HG02973 (cell line): ENCODE measurements around the gene SLC9A8.

Source experiments
- ATAC-seq: cut with Tn5 transposase; IDR thresholded peaks from one replicate; pipeline ENCODE4 v1.9.1; 2021; ENCODE audit warnings: moderate library complexity; ENCODE audit not compliant: unreplicated experiment

Gene SLC9A8

DNA sequence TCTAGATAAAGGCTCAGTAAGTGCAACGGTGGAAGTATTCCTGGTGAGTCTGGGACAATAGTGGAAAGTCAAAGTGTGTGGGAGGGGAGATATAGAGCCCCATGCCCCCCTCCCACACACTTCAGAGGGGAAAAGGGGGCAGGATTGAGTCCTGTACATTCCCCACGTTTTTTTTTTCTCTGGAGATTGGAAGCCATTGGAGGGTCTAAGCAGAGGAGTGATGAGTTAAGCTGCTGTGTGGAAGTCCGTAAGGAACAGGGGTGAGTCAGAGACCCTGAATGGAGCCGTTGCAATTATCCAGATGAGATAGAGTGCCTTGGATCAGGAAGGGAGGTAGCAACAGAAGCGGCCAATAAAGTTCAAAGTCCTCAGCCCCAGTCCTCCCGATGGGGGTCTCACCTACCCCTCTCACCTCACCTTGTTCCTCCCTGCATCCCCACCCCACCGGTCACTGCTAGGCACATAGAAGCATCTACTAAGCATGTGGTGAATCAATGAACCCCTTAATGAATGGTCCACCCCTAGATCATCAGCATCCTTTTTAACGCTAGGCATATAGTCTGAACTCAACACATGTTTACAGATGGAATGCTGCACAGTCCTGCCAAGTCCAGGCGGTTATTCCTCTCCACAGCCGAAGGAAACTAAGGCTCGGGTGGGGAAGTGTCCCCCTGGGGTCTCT is 662 bp upstream of the SLC9A8 start:
- ATAC-seq: no peak

DNA sequence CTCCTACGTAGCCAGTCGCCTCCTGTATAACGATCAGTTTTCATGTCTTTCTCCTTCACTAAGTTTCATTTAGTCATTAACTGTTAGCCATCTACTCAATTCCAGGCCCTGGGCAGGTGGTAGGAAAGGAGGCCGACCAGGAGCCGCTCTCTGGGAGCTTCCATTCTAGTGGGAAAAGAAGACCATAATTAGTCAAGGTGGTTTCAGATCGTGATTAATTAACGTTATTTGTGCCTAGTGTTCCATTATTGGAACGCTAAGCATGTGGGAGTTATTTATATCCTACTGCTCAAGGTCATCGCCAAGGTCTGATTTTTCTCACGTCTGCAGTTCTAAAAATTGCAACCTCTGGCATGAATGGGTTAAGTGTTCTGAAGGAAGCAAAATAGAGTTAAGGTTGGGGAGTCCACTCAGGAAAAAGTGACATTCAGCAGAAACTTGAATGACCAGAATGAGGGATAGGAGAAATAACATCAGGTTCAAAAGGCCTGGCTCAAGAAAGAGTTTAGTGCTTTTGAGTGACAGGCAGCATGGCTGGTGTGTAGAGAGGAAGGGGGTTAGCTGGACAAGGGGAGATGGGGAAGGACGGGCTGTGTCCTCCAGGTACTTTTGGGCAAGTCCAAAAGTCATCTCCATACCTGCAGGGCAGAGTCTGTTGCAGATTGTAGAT is 812 bp downstream of the SLC9A8 start:
- no peak for ATAC-seq

DNA sequence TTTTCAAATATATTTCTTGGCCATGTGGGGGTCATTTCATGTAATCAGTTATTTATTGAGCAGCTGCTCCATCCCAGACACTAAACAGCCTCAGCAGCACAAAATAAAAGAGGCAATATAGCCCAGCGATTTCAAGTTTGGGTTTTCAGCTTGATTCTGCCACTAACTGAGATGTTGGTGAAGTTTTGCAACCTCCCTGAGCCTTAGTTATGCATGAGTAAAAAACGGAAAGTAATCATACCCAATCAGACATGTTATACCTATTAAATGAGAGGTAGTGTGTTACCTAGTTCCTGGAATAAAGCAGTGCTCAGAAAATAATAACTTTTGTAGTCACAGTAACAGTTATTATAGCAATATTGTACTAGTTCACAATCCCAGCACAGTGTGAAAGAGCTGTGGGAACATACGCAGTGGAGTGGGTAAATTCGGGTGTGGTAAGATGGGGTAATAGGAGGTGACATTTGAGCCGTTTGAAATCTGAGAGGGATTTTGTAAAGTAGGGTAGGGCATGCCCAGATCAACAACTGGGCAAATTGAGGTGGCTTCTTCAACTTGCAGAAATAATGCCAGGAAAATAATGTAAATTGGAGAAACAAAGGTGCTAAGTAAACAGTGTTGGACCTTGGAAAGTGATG is 1.5 kb downstream of the SLC9A8 start:
- no peak for ATAC-seq

DNA sequence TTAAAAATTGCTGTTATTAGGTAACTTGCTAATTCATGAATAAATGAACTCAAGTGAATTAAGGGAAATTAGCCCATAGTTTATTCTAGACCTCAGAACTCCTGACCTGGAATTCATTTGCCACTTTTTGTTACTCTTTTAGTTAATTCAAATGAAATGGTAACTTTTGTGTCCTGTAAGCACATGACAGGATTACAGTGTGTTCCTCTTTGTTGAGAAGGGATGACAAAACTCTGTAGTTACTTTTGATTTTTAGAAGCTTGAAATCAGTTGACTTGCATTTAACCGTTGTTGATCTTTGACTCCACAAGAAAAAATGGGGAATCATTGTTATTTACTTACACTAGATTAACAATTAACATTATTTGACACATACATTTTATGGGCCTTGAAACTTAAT is 6.2 kb downstream of the SLC9A8 start:
- no peak for ATAC-seq

DNA sequence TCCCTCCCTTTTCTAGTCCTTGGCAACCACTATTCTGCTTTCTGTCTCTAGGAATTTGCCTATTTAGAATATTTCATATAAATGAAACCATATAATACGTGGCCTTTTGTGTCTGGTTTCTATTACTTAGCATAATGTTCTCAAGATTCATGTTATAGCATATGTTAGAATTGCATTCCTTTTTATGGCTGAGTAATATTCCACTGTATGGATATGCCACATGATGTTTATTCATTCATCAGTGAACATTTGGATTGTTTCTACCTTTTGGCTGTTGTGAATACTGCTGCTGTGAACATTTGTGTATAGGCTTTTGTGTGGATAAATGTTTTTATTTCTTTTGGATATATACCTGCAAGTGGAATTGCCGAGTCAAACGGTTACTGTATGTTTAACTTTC is 7.1 kb downstream of the SLC9A8 start:
- ATAC-seq: no peak

DNA sequence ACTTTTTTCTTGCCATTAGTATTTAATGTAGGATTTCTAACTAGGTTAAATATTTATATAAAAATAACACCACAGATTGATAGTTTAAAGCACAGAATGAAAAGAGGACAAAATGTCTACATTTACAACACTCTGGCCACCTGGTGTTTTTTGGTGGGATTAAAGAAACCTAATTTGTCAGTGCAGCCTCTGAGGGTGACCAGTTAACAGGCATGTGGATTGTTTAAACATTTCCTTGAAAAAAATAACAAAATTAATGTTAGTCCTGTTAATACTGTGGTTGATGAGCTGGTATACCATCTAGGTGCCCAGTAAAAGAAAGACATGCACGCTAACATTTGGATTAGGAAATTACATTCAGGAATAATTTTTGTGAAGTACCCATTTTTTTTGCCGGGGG is 8.8 kb downstream of the SLC9A8 start:
- ATAC-seq: no peak

DNA sequence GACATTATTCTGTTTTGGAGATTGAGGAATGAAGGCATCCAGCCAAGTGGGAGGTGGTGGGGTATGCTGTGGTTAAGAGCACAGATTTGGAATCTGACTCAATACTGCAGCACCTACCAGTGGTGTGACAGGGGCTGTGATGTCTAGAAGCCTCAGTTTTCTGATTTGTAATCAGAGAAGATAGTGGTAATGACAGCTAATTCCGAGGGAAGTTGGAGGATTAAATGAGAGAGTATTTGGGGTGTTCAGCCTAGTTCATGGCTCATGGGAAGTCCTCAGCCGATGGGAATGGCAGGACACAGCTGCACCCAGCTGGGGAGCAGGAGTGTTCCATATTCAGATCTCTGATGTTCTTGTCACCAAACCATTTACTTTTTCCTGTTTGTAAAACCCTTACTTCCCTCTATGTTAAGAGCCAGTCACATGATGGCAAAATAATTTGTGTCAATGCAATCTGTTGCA is 9.3 kb downstream of the SLC9A8 start:
- ATAC-seq: no peak

DNA sequence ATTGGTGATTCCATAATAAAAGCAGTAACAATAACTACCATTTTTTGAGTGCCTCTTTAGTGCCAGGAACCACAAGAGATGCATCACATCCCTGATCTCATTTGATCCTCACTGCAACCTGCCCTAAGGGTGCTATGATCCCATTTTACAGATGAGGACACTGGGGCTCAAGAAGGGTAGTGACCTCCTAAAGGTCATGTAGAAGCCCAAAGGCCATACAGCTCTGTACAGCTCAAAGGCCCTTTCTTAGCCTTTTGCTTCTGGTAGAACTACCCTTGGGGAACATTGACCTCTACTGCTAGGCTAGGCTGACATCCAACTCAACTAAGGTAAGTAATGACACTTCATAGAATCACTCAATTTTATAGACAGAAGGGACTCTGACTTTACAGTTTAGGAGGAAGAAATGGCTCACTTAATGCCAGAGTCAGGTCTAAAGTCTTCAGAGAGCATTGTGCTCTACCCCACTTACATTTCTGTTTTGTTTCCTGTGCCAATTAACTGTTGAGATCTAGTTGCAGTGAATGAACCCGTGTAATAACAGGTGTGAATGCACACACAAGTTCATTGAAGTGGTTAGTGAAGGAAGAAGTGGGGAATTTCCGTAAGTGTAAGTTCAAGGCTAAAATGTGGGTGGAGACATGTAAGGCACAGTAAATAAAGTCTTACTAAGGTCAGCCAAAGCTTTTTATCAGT is 10.7 kb downstream of the SLC9A8 start:
- ATAC-seq: no peak

DNA sequence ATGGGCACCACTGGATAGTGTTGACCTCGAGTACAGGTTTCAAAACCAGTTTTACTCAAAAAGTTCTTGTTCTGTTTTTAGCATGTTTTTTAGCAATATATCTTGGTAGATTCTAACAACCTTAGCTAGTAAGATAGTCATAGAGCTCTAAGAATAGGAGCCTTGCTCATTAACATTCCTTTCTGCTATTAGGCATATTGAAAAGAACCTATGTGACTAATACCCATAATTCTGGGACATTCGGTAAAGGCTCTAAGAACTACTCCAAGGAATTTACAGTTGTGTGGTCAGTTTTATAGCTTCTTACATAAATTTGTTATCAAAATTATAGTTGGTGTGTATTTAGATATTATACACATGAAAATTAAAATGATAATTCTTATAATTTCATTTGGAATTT is 11.6 kb downstream of the SLC9A8 start:
- no peak for ATAC-seq

DNA sequence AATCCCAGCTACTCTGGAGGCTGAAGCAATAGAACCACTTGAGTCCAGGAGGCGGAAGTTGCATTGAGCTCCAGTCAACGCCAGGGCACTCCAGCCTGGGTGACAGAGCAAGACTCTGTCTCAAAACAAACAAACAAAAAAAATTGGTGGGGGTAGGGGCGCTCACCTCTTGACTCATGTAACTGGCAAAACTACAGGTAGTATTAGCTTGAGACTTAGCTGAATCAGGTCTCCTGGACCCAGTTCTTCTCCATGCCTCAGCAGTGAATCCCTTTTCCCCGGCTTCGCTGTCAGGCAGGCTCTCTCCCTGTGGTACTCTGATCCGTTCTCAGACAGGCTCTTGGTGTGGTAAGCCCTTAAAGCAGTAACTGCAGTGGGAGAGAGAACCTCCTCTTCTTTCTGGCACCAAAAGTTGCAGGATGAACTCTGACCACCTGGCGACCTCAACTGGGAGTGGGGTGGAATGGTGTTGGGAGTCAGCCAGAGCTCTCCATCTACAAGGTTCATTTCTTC is 12.9 kb downstream of the SLC9A8 start:
- ATAC-seq: no peak

DNA sequence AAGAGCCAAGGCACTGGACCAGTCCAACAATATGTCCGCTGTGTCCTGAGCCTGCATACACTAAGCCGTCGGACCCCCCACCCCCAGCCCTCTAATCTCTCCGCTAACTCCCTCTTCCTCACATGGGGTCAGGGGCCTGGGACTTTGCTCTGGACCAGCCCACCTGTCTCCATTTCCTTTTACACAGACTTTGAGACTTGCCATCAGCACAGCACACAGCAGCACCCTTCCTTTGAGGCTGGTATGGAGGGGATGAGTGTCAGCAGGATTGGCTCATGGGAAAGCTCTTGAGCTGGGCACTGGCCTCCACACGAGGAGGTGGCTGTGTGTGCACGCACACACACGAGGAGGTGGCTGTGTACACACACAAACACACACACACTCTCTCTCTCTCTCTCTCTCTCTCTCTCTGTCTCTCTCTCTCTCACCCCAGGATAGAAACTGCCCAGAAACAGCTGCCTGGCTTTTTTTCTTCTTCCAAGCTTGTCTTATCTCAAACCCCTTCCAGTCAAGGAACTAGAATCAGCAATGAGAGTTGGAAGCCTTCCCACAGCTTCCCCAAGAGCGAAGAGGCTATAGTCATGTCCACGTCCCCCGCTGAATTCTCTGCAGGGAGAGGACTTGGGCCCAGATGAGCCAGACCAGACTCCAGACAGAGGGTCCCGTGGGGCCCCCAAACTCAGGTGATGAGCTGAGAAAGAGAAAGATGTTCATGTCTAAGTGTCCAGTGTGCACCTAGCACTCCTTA is 18.6 kb downstream of the SLC9A8 start:
- ATAC-seq: no peak

DNA sequence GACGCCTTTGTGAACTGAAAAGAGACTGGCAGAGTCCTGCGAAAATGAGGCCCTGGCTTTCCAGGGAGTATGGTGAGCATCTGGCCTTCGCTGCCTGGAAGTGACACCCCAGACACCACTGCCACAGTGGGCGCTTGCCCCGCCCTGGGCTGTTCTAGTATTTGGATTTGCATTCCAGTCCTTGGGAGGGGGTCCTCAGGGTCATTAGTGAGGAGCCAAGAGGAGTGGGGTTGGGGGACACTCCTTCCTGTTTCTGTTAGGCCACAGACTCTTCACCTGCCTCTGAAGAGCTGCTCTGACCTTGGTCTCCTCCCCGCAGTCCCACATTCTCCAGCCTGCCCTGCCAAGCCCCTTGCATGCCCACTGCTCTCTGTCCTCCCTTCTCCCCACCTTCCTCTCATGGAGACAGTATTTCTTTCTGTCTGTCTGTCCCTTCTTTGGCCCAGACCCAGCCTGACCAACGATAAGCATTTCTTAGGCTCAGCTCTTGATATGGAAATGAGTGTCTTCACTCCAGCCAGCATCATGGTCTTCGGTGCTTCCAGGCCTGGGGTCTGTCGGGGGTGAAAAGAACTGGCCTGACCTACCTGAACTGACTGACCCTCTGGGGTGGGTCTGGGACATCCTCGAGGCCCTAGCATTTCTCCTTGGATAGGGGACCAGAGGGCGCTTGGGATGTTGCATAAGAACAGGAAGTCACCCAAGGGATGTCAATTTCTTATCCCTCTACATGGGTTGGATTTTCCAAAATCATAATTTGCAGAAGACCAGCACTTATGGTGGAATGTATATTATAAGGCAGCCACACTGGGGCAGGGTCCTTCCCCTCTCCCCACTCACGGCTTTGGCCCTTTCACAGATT is 19.4 kb downstream of the SLC9A8 start:
- no peak for ATAC-seq

DNA sequence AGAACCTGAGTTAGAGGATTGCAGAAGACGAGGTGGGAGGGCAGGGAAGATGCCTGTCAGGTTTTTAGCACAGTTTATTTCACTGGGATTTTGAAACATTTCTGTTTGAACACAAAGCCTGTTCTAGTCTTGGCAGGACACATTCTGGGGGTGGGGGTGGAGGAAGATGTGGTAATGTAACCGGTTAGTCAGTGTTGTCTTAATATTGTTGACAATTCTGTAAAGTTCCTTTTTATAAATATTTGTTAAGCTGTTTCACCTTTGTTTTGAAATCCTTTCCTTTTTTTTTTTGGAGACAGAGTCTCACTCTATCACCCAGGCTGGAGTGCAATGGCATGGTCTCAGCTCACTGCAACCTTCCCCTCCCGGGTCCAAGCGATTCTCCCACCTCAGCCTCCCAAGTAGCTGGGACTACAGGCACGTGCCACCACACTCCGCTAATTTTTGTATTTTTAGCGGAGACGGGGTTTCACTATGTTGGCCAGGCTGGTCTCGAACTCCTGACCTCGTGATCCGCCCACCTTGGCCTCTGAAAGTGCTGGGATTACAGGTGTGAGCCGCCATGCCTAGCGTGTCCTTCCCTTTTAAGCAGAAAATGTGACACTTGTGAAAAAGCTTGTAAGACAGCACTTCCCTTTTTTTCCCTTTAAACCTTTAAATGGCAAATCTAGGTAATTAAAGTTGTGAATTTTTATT is 20.2 kb downstream of the SLC9A8 start:
- no peak for ATAC-seq

DNA sequence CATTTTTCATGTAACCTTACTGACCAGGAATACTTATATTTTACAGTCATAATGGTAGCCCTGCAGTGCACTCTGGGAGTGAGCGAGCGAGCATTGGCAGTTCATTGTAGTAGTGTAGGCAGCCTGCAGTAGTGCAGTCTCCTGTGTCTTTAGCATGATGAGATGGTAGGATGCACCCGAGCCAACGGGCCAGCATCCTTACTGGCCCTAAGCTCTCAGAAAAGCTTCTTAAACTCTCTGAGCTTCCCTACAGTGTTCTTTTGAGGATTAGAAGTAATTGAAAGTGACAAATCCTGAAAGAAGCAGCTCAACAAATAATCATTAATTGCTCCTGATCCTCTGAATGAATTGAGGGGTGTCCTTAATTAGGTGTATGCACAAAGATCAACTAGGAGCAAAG is 20.9 kb downstream of the SLC9A8 start:
- no peak for ATAC-seq

DNA sequence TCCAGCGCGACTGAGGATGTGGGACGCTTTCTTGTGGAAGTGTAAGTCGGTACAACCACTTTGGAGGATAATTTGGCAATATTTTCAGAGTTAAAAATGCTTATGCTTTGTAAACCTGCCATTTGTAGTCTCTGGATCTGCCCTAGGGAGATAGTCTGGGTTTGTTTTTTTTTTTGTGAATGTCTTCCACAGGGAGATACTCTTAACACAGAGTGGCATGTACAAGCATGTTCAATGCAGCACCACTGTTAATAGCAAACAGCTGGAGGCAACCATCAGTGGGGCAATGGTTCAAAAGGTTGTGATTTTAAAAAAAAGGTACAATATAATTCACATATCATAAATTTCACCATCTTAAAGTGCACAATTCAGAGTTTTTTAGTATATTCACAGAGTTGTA is 22.4 kb downstream of the SLC9A8 start:
- no peak for ATAC-seq

DNA sequence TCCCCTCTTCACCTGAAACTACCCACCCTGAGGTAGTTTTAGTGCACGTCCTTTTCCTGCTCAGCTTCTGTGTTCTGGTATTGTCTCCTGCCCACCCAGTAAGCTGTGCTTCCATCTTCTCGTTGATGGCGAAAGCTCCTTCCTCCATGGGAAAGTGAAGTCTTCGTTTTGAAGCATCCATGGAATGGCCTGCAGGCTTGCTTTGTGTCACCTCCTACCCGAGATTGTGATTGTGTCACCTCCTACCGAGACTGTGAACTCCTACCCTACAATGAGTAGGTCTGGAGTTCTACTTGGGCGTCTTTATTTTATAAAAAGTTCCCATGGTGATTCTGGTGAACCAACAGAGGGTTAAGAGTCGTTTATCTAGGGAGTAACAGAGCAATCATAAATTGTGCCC is 25.9 kb downstream of the SLC9A8 start:
- ATAC-seq: no peak

DNA sequence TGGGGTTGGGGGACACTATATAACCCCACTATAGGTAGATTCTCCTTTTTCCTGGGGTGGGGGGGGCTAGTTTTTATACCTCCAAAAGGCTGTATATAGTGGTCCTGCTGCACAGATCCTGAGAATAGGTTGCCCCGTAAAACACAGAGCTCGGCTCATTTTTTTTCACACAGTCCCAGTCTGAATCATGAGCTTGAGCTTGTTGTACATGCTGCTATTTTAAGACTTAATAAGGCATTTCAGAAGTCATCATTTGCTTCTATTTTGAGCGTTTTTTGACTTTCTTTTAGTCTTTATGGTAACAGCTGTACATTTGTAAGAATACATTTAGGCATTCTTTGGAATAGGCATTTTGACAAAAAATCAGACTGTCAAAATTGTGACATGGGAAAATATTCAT is 30.5 kb downstream of the SLC9A8 start:
- no peak for ATAC-seq

DNA sequence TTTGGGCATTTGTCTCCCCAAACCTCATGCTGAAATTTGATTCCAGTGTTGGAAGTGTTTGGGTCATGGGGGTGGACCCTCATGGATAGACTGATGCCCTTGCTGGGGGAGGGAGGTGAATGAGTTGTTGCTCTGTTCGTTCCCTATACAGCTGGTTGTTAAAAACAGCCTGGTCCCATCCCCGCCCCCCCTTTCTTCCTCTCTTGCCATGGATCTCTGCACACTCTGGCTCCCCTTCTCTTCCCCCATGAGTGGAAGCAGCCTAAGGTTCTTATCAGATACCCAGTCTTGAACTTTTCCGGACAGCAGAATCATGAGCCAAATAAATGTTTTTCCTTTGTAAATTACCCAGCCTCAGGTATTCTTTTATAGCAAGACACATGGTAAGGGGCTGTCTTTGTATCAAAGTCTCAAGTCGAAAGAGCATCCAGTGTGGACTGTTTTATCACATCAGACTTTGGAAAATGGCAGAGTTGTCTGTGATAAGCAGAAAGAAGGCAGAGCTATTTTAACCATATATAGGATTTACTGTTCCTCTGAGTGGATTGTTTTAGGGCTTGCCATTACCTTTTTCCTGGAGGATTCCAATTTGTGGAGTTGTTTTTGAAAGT is 31.2 kb downstream of the SLC9A8 start:
- no peak for ATAC-seq

DNA sequence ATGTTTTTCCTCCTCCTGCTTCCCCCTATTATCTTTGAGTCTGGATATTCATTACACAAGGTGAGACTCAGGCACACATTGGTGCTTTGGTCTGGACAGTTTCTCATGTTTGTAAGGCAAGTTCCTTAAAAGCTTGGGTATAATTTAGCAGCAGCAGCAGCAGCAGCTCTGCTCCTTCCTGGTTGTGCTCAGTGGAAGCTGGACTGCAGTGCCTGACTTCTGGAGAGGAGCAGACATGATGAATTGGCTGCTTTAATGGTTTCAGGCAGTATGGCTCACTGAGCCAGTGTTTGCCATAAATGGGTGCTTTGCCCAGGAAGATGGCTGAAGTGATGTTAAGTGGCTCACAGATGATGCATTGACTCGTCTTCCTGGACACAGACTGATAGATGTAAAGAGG is 32.4 kb downstream of the SLC9A8 start:
- ATAC-seq: no peak
